Stimulated activated CD8-positive, alpha-beta memory T cell treated with anti-CD3 and anti-CD28 coated beads, Interleukin-2, amount 100 ng/mL, for 48 hours (primary cell): Measurements from ENCODE around the gene SMIM1.

Source experiments
- DNase-seq, 2 donors: peaks; one replicate each; pipeline ENCODE4 v3.0.0-alpha.2; 2020; ENCODE audit warnings: low read depth in 2 of 2

The SMIM1 gene, protein sequence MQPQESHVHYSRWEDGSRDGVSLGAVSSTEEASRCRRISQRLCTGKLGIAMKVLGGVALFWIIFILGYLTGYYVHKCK

DNA sequence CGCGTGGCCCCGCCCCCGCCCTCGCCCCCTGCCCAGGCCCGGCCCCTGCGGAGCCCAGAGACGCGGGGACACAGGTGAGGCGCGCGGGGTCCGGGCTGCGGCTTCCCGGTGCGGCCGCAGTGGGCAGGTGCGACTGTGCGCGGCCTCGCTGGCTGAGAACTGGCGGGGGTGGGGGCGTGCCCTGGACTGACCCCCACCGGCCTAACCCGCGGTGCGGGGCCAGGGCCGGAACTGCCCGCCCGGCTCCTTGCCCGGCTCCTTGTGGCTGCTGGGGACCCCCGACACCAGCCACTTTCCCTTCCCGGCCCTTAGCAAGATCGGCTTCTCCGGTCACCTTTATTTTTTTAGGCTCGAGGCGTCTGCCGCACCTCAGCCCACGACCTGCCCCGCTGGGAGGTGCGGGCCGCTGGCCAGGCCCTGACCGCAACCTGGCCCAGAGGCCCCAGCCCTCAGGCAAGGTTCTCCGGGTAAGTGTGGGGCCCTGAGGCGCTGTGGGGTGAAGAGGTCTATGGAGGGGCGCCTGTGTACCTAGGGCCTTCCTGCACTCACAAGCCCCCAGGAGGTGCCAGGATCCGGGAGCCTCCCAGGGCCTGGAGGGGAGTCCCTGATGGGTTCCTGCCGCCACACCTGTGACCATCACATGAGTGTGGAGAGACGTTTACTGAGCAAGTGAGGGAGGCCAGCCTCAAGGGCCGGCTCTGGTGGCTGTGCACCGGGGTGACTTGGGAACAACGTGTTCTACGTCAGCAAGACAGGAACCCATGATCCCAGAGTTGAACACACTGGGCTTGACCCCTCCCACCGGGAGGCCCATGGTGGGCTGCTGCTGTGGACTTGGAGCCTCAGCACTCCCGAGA lies at the start of gene SMIM1:
TSS of gene SMIM1 (plus strand) at position 35 of the 857 bp plus-strand sequence. CDS start 2,625 bp downstream, outside the sequence.
- no peak for DNase-seq

DNA sequence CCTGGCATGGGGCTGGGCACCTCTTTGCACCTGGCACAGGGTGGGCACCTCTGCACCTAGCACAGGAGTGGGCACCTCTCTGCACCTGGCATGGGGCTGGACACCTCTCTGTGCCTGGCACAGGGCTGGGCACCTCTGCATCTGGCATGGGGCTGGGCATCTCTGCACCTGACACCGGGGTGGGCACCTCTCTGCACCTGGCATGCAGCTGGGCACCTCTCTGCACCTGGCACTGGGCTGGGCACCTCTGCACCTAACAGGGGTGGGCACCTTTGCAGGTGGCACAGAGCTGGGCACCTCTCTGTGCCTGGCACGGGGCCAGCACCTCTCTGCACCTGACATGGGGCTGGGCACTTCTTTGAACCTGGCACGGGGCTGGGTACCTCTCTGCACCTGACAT lies 49.7 kb upstream of the SMIM1 start:
- DNase-seq: no peak

DNA sequence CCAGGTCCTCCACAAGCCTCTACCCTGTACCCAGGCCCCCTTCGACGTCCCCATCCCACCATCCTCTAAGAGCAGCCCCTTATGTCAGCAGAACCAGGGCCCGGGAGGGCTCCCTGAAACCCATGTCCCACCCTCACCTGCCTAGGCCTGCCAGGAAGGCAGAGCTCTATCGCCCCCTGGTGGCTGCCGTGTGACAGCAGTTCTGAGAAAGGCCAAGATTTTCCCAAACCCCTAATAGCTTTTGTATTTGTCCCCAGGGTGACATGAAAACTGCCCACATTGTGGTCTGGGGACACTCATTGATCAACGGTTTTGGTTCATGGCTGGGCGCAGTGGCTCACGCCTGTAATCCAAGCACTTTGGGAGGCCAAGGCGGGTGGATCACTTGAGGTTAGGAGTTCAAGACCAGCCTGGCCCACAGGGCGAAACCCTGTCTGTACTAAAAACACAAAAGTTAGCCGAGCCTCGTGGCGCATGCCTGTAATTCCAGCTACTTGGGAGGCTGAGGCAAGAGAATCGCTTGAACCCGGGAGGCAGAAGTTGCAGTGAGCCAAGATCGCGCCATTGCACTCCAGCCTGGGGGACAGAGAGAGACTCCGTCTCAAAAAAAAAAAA lies 48.0 kb upstream of the SMIM1 start:
- DNase-seq: peak; percentile 71 to 74

- DNase-seq: no peak
These were observed 47.2 kb upstream of the SMIM1 start for GRCh38 chr1:3725366-3725765.

DNA sequence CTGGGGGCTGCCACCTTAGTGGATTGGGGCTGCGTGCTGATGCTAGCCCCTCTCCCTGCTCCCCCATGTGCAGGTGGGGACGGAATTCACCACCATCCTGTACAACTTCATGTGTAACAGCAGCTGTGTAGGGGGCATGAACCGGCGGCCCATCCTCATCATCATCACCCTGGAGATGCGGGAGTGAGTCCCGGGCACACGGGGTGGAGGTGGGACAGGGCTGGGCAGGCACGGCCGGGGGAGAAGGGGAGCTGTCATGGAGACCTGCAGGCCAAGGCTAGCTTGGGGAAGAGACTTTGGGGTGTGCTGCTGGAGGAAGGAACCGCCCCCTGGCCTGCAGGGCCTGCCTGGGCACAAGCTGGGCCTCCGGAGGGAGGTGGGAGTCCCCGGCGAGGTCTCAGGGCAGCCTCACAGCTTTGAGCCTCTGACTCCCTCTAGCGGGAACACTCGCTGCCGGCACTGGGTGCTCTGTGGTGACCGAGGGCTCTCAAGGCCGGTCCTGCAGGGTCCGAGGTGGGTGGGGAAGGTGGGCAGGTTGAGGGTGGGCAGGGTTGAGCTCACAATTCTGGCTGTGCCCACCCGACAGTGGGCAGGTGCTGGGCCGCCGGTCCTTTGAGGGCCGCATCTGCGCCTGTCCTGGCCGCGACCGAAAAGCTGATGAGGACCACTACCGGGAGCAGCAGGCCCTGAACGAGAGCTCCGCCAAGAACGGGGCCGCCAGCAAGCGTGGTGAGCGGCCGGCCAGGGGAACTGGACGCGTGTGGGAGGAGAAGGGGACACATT lies 45.3 kb upstream of the SMIM1 start:
- no peak for DNase-seq

- DNase-seq: no peak
These were observed 44.4 kb upstream of the SMIM1 start for GRCh38 chr1:3727825-3728776.

- no peak for DNase-seq
These were observed 42.7 kb upstream of the SMIM1 start for GRCh38 chr1:3729594-3730542.

DNA sequence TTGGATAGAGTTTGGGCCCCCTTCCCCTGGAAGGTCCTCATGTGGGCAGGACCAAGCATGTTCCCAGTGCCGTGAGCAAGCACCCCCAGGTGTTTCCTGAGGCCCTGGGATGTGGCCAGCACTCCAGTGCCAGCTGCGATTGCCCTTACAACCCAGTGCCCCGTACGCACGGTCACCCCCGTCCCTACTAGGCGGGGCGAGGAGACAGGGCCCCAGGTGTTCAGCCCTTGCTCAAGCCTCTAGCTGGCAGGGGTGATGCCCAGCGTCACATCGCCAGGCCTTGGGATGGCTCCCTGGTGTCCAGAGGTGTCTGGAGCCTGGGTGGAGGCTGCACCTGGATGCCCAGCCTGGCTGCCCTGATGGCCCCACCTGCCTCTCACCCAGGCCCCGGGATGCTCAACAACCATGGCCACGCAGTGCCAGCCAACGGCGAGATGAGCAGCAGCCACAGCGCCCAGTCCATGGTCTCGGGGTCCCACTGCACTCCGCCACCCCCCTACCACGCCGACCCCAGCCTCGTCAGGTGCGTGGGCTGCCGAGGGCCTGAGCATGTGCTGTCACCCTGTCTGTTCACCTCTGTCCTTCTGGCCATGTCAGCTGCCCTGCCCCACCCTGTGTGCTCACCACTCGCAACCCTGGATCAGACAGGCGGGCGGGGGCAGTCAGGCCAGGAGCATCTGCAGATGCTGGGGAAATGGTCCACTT lies 41.9 kb upstream of the SMIM1 start:
- no peak for DNase-seq

DNA sequence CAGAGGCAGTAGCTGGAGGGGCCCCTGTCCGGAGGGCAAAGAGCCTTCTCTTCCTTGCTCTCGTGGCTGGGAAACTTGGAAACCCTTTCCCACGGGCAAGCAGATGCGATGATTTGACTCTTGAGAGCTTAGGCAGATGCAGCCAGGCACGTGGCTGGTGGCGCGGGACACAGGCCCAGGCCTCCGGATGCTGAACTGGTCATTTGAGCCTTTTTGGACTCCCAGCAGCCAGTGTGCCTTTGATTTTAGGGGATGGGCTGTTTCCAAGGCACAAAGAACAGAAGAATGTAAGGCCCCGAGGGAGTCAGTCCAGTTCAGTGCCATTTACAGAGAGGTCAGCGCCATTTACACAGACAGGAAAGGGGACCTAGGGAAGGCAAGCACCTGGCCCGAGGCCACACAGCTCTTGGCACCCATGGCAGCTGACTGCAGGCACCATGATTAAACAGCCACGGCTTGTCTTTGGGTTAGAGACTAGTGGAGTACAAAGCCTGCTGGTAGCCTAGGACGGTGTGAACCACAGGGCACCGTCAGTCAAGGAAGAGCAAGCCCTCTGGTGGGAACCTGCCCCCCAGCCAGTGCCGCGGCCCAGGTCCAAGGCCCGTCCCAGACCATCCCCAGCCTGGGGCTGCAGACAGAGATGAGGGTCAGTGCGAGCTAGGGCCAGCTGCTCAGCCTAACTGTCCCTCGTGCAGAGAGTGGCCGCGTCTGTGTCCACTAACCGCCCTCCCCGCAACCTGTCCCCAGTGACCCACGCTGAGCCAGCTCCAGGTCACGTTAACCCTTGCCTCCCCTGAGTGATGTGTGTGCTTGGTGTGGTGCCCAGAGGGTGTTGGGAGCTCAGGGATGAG lies 40.7 kb upstream of the SMIM1 start:
- DNase-seq: no peak

GRCh38 chr1:3732434-3733093 lies 40.0 kb upstream of the SMIM1 start:
- DNase-seq: no peak

DNA sequence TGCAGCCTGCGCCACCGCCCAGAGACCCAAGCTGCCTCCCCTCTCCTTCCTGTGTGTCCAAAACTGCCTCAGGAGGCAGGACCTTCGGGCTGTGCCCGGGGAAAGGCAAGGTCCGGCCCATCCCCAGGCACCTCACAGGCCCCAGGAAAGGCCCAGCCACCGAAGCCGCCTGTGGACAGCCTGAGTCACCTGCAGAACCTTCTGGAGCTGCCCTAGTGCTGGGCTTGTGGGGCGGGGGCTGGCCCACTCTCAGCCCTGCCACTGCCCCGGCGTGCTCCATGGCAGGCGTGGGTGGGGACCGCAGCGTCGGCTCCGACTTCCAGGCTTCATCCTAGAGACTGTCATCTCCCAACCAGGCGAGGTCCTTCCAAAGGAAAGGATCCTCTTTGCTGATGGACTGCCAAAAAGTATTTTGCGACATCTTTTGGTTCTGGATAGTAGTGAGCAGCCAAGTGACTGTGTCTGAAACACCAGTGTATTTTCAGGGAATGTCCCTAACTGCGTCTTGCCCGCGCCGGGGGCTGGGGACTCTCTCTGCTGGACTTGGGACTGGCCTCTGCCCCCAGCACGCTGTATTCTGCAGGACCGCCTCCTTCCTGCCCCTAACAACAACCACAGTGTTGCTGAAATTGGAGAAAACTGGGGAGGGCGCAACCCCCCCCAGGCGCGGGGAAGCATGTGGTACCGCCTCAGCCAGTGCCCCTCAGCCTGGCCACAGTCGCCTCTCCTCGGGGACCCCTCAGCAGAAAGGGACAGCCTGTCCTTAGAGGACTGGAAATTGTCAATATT lies 39.3 kb upstream of the SMIM1 start:
- DNase-seq: no peak

GRCh38 chr1:3733883-3734589 lies 38.5 kb upstream of the SMIM1 start:
- DNase-seq: no peak

- DNase-seq: no peak
These were observed 37.9 kb upstream of the SMIM1 start for GRCh38 chr1:3734602-3735001.

- no peak for DNase-seq
These were observed 37.4 kb upstream of the SMIM1 start for GRCh38 chr1:3735027-3735681.

DNA sequence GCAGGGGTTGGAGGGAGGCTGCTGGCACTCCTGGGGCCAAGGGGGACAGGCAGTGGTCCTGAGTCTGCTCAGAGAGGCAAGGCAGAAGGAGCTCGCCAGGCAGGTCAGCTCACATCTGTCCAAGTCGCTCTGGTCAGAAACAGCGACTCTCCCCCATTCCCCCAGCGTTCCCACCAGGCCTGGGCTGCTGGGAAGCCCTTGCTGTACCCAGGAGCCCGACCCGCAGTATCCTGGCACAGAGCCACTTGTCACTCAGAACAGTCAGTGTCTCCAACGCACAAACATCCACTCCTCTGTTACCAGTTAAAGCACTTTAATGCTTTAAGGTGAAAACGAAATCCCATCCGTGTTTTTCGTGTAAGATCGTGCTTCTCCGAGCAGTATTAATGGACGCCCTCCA lies 36.9 kb upstream of the SMIM1 start:
- no peak for DNase-seq

- no peak for DNase-seq
These were observed 36.4 kb upstream of the SMIM1 start for GRCh38 chr1:3736131-3736561.
